ENCODE data around the gene ANKRD13B.
A peak's percentile ranks its signal among the peaks of the same experiment; 100 is the strongest.

ANKRD13B gene

GRCh38 chr17:29546830-29547229 is 46.1 kb upstream of the ANKRD13B start:
- no peaks in the 10 kb centered on the region for H3K9me3 ChIP-seq (ENCODE audit: control insufficient read depth, insufficient read depth, low read depth, low read length)
- no peak overlapping the region for H3K4me3 ChIP-seq (ENCODE audit: low read depth, low read length)
- H3K36me3 ChIP-seq (ENCODE audit: control insufficient read depth in 2 of 2, insufficient read depth in 1 of 2, low read length in 2 of 2): peaks cover 25 to 27% of the 10 kb centered on the region in 2 experiments
- peaks cover 13% of the 10 kb centered on the region for H3K4me1 ChIP-seq (ENCODE audit: control insufficient read depth, insufficient read depth, low read length)
- ChIA-PET CTCF (interaction anchor here (2.2 kb wide), 1 partner anchor 177 kb away, joined by 9 read pairs; no protein-coding TSS in a partner anchor), POLR2A (interaction anchor here (1.3 kb wide), 1 partner anchor 22 kb away, joined by 3 read pairs; no protein-coding TSS in a partner anchor)
- TF ChIP-seq ZNF624 (tag by site-specific recombination; IDR thresholded peaks at IDR 0.05) (no peak), ZNF837 (tag by site-specific recombination; IDR thresholded peaks at IDR 0.05) (no peak), BCL6B (tag by site-specific recombination; IDR thresholded peaks at IDR 0.05) (no peak), GLI4 (tag by site-specific recombination; IDR thresholded peaks at IDR 0.05) (no peak), KLF16 (tag by site-specific recombination; IDR thresholded peaks at IDR 0.05) (no peak), ZNF488 (tag by site-specific recombination; IDR thresholded peaks at IDR 0.05) (no peak), ZNF560 (tag by site-specific recombination; IDR thresholded peaks at IDR 0.05; ENCODE audit: borderline replicate concordance) (no peak), ZNF394 (tag by site-specific recombination; IDR thresholded peaks at IDR 0.05; ENCODE audit: borderline replicate concordance) (no peak), ZNF23 (tag by site-specific recombination; IDR thresholded peaks at IDR 0.05; ENCODE audit: borderline replicate concordance) (no peak), ZNF10 (tag by site-specific recombination; IDR thresholded peaks at IDR 0.05) (no peak), KLF1 (tag by site-specific recombination; IDR thresholded peaks at IDR 0.05) (no peak), ZNF529 (tag by site-specific recombination; IDR thresholded peaks at IDR 0.05; ENCODE audit: insufficient replicate concordance) (no peak), ZNF747 (tag by site-specific recombination; IDR thresholded peaks at IDR 0.05) (no peak), ZNF248 (tag by site-specific recombination; IDR thresholded peaks at IDR 0.05) (no peak), ZNF707 (tag by site-specific recombination; IDR thresholded peaks at IDR 0.05) (no peak), ZFP41 (tag by site-specific recombination; IDR thresholded peaks at IDR 0.05; ENCODE audit: borderline replicate concordance) (no peak), ZSCAN30 (tag by site-specific recombination; IDR thresholded peaks at IDR 0.05) (0 out of 2 replicates have a peak, but pooled peaks have one; percentile 13), ZNF580 (tag by site-specific recombination; IDR thresholded peaks at IDR 0.05) (no peak), PRDM1 (tag by site-specific recombination; IDR thresholded peaks at IDR 0.05) (peak; percentile 38; the same call in 1 of the 2 replicates), ATF2 (tag by site-specific recombination; IDR thresholded peaks at IDR 0.05; ENCODE audit: low read depth) (no peak), ZBTB44 (tag by site-specific recombination; IDR thresholded peaks at IDR 0.05) (peak; percentile 75), PRDM6 (tag by site-specific recombination; IDR thresholded peaks at IDR 0.05) (peak; percentile 25; the same call in 1 of the 2 replicates), GFI1B (tag by site-specific recombination; IDR thresholded peaks at IDR 0.05) (no peak)
- no peak overlapping the region for H3K27ac ChIP-seq (ENCODE audit: extremely low read depth, low read depth, low read length)
